ENCODE results near the gene FAM174C.
"Not testable (repeated sequence)": the region's sequence is repeated elsewhere in the genome, so short reads cannot be mapped to it uniquely, and the experiment has no call there.

The FAM174C gene

DNA sequence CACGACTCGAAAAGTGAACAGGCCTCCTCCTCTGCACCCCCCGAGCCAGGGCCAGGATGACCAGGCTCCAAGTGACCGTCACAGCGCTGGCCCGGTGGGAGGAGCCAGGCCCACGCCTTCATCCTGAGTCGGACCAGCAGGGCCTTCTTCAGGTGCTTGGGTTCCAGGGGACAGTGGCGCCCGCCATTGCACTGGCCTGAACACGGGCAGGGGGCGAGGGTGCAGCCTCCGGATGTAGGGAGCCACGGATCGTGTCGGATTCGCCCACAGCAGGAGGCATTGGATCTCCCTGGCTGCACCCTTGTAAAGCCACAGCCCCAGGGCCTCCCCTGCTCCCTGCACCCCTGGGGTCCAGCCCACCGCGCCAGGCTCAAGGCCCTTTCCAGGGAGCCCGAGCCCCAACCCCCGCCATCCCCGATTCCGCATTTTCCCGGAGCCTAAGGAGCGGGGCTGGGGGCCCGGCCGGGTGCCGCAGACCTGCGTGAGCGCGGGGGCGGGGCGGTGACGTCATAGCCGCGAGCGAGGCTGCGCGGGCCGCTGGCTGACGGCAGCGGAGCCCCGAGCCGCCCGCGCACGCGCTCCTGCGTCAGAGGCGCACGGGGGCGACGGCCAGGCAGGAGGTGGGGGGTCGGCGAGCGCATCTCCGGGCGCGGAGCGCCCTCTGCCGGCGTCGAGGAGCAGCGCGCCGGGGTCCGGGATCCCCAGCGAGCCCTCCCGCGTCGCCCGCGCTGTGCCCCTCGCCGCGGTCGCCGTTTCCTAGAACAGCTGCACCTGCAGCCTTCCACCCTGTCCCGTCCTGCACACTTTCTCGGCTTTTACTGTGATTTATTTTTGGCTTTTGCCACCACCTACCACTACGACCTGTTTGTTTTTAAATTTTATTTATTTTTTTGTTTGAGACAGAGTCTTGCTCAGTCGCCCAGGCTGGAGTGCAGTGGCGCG lies 35.3 kb upstream of the FAM174C start:
- Histone ChIP-seq H3K27me3 (ENCODE audit: control insufficient read depth, insufficient read depth, low read length) (peaks cover 5% of the 10 kb centered on the region), H3K36me3 (ENCODE audit: control insufficient read depth, low read depth, low read length) (no peaks in the 10 kb centered on the region), H3K4me1 (ENCODE audit: control insufficient read depth, low read depth, low read length) (peaks cover 10% of the 10 kb centered on the region), H3K9ac (ENCODE audit: low read length) (no peak overlapping the region), H3K4me3 (ENCODE audit: low read length) (peak overlapping the region; percentile 36), H3K9me3 (ENCODE audit: control insufficient read depth, low read depth, low read length) (no peaks in the 10 kb centered on the region), H3K27ac (ENCODE audit: low read length) (no peak overlapping the region)

DNA sequence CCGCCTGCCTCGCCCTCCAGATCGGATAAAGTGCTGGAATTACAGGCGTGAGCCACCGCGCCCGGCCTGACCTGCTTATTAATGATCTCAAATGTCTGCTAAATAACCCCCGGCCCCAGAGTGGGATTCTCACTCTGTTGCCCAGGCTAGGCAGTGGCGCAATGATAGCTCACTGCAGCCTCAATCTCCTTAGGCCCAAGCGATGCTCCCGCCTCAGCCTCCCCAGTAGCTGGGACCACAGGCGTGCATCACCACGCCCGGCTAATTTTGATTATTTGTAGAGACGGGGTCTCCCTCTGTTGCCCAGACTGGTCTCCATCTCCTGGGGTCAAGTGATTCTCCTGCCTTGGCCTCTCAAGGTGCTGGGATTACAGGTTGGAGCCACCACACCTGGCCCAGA lies 34.4 kb upstream of the FAM174C start:
- Histone ChIP-seq H3K4me3 (ENCODE audit: low read length) (peak overlapping the region; percentile 68), H3K9me3 (ENCODE audit: control insufficient read depth, low read depth, low read length) (no peaks in the 10 kb centered on the region), H3K9ac (ENCODE audit: low read length) (no peak overlapping the region), H3K36me3 (ENCODE audit: control insufficient read depth, low read depth, low read length) (no peaks in the 10 kb centered on the region), H3K27ac (ENCODE audit: low read length) (no peak overlapping the region), H3K4me1 (ENCODE audit: control insufficient read depth, low read depth, low read length) (peaks cover 10% of the 10 kb centered on the region), H3K27me3 (ENCODE audit: control insufficient read depth, insufficient read depth, low read length) (peaks cover 5% of the 10 kb centered on the region)

DNA sequence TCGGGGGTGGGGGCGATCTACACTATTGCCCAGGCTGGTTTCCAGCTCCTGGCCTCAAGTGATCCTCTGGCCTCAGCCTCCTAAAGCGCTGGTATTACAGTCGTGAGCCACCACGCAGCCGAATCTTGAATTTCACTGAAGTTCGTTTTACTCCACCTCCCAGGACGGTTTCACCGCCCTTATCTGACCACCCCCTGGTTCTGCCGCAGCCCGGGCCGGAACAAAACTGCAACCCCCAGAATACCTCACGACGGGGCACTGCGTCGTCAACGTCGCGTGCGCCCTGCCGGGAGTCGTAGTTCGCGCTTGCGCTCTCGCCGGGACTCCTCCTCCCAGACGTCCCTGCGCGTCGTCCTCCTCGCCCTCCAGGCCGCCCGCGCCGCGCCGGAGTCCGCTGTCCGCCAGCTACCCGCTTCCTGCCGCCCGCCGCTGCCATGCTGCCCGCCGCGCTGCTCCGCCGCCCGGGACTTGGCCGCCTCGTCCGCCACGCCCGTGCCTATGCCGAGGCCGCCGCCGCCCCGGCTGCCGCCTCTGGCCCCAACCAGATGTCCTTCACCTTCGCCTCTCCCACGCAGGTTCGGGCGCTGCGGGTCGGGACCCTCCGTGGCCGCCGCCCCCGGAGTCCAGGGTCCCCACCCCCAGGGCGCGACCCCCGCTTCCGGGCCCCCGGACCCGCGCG lies 33.8 kb upstream of the FAM174C start, which contains the start of gene ATP5F1D:
ATP5F1D (plus strand) TSS at position 335 of the 679 bp plus-strand sequence; CDS start at position 435, 100 bp downstream.
- Histone ChIP-seq H3K27me3 (ENCODE audit: control insufficient read depth, insufficient read depth, low read length) (peaks cover 5% of the 10 kb centered on the region), H3K36me3 (ENCODE audit: control insufficient read depth, low read depth, low read length) (no peaks in the 10 kb centered on the region), H3K4me3 (ENCODE audit: low read length) (peak within 1 kb of the TSS; percentile 68), H3K27ac (ENCODE audit: low read length) (no peak within 1 kb of the TSS), H3K9ac (ENCODE audit: low read length) (peak within 1 kb of the TSS; percentile 54), H3K4me1 (ENCODE audit: control insufficient read depth, low read depth, low read length) (peaks cover 10% of the 10 kb centered on the region), H3K9me3 (ENCODE audit: control insufficient read depth, low read depth, low read length) (no peaks in the 10 kb centered on the region)

DNA sequence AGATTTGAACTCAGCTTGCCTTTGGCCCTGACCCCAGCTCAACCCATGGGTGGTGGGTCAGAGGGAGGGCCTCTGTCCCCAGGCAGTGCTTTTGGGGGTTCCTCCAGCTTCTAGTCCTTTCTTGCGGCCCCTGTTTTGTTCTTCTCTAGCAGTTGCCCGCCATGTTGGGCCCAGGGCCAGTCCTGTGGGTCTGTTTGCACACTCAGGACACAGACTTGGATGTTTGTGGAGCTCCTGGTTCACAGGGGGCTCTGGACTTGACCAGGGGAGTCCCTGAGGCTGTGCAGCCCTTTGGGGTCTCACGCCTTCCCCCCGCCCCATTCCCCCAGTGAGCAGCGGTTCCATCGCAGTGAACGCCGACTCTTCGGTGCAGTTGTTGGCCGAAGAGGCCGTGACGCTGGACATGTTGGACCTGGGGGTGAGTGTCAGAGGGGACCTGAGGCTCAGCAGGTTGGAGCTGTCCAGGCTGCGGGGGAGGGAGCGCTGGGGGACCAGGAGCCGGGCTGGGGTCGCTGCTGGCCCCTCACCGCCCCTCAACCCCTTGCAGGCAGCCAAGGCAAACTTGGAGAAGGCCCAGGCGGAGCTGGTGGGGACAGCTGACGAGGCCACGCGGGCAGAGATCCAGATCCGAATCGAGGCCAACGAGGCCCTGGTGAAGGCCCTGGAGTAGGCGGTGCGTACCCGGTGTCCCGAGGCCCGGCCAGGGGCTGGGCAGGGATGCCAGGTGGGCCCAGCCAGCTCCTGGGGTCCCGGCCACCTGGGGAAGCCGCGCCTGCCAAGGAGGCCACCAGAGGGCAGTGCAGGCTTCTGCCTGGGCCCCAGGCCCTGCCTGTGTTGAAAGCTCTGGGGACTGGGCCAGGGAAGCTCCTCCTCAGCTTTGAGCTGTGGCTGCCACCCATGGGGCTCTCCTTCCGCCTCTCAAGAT lies 31.3 kb upstream of the FAM174C start:
- peaks cover 6% of the 10 kb centered on the region for H3K4me1 ChIP-seq (ENCODE audit: control insufficient read depth, low read depth, low read length)
- peaks cover 5% of the 10 kb centered on the region for H3K27me3 ChIP-seq (ENCODE audit: control insufficient read depth, insufficient read depth, low read length)
- no peak overlapping the region for H3K27ac ChIP-seq (ENCODE audit: low read length)
- H3K9ac ChIP-seq (ENCODE audit: low read length), result no peak overlapping the region
- no peak overlapping the region for H3K4me3 ChIP-seq (ENCODE audit: low read length)
- H3K36me3 ChIP-seq (ENCODE audit: control insufficient read depth, low read depth, low read length), result no peaks in the 10 kb centered on the region
- no peaks in the 10 kb centered on the region for H3K9me3 ChIP-seq (ENCODE audit: control insufficient read depth, low read depth, low read length)

DNA sequence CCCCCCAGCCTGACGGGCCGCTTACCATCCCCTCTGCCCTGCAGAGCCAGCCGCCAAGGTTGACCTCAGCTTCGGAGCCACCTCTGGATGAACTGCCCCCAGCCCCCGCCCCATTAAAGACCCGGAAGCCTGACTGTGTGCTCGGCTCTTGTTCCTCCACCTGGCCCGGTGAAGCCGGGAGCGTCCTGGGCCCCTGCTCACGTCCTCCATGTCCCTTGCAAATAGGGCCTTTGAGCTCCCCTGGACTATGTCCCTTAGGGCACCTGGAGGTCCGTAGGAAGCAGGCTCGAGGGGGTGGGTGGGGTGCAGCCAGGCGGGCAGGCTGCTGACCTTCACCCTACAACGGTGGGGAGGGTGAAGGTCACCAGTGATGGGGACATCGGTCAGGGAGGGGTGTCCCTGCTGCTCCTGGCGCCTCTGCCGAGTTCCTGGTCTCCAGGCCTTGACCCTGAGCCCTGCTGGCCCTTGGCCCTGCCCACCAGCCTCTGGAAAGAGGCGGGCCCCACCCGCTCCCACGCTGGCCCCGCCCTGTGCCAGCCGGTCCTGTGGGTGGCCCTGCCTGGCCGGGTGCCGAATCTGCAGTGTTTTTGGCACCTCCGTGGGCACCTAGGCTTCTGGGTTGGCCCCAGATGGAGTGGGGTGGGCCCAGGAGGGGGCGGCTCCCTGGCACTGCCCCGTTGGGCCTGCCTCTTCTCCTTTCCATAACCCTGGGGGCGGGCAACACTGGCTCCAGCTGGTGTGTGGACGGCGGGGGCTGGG lies 30.5 kb upstream of the FAM174C start:
- Histone ChIP-seq H3K27me3 (ENCODE audit: control insufficient read depth, insufficient read depth, low read length) (peaks cover 5% of the 10 kb centered on the region), H3K9ac (ENCODE audit: low read length) (no peak overlapping the region), H3K4me1 (ENCODE audit: control insufficient read depth, low read depth, low read length) (peaks cover 6% of the 10 kb centered on the region), H3K27ac (ENCODE audit: low read length) (no peak overlapping the region), H3K4me3 (ENCODE audit: low read length) (no peak overlapping the region), H3K9me3 (ENCODE audit: control insufficient read depth, low read depth, low read length) (no peaks in the 10 kb centered on the region), H3K36me3 (ENCODE audit: control insufficient read depth, low read depth, low read length) (no peaks in the 10 kb centered on the region)

DNA sequence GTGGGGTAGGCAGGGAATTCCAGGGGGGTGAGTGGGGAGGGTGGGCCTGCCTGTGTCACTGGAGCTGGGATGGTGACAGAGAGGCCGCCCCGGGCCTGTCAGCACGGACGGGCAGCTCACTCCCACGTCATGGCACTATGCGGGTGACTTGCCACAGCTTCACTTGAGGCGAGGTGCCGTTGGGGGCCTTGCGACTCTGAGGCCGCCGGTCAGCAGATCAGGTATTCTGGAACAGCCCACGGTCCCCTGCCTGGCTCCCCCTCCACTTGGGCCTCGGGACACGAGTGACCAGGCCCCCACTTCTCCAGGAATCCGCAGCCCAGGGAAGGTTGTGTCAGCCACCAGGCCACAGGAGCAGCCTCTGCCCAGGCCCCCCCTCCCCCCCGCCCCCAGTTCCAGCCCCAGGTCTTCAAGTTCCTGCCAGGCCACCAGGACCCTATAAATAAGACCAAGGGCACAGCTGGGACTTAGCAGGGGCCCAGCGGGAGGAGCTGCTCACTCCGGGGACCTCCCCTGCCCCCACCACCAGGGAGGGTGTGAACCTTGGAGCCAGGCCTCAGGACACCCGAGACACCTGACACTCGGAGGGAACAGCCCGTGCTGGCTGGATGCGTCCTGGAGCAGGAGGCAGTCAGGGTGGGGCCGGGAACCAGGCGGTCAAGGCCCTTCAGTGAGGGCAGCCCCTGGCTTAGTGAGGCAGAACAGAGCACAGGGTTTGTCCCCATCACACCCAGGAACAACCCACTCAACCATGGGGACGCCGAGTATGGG lies 29.7 kb upstream of the FAM174C start:
- H3K9ac ChIP-seq (ENCODE audit: low read length), result no peak overlapping the region

DNA sequence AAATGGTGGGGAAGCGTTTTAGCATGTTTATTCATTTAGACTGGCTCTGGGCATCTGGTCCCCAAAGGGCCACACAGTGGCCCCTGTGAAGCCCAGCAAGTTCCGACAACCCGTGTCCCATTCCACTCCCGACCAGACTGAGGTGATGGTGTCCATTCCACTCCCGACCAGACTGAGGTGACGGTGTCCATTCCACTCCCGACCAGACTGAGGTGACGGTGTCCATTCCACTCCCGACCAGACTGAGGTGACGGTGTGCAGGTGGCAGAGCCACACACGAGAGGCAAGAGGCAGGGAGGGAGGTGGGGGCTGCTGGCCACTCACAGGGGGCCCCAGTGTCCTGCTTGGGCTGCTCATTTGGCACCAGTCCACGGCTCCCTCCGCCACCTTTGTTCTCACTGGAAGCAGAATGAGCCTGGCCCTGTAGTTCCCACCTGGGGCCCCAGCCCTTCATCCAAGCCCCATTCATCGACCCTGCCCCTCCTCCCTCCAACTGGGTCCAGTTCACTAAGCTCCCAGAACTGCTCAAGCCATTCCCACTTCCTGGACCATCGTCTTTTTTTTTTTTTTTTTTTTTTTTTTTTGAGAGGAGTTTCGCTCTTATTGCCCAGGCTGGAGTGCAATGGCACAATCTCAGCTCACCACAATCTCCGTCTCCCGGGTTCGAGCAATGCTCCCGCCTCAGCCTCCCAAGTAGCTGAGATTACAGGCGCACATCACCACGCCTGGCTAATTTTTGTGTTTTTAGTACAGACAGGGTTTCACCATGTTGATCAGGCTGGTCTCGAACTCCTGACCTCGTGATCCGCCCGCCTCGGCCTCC lies 28.9 kb upstream of the FAM174C start:
- not testable (repeated sequence) for H3K9ac ChIP-seq (ENCODE audit: low read length); H3K4me1 ChIP-seq (ENCODE audit: control insufficient read depth, low read depth, low read length); H3K27ac ChIP-seq (ENCODE audit: low read length)

More for the DNA sequence above, 29.7 kb upstream of the FAM174C start:
- Histone ChIP-seq H3K9me3 (ENCODE audit: control insufficient read depth, low read depth, low read length) (no peaks in the 10 kb centered on the region), H3K27me3 (ENCODE audit: control insufficient read depth, insufficient read depth, low read length) (peaks cover 5% of the 10 kb centered on the region), H3K36me3 (ENCODE audit: control insufficient read depth, low read depth, low read length) (no peaks in the 10 kb centered on the region), H3K4me1 (ENCODE audit: control insufficient read depth, low read depth, low read length) (peaks cover 6% of the 10 kb centered on the region), H3K27ac (ENCODE audit: low read length) (no peak overlapping the region), H3K4me3 (ENCODE audit: low read length) (no peak overlapping the region)

DNA sequence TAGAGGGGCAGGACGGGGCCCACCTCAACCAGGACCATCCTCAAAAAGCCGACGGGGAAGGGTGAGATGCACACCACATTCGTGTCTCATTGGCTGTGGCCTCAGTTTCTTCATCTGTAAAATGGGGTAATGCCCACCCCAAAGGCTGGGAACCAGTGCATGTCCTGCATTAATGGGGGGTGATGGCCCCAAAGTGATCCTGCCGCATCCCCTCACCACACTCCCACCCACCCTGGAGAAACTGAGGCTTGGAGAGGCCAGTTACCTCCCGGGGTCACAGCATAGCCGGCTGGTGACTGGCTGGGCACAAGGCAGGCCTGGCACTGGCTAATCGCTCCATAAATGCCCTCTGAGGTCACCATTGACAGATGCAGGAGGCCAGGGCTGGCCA lies 27.6 kb upstream of the FAM174C start:
- no peak overlapping the region for H3K27ac ChIP-seq (ENCODE audit: low read length)
- H3K4me3 ChIP-seq (ENCODE audit: low read length), result peak overlapping the region; percentile 62
- H3K27me3 ChIP-seq (ENCODE audit: control insufficient read depth, insufficient read depth, low read length), result no peaks in the 10 kb centered on the region
- H3K36me3 ChIP-seq (ENCODE audit: control insufficient read depth, low read depth, low read length), result peaks cover 7% of the 10 kb centered on the region
- H3K9me3 ChIP-seq (ENCODE audit: control insufficient read depth, low read depth, low read length), result no peaks in the 10 kb centered on the region
- peaks cover 3% of the 10 kb centered on the region for H3K4me1 ChIP-seq (ENCODE audit: control insufficient read depth, low read depth, low read length)
- H3K9ac ChIP-seq (ENCODE audit: low read length), result peak overlapping the region; percentile 83

More for the DNA sequence above, 28.9 kb upstream of the FAM174C start:
- H3K27me3 ChIP-seq (ENCODE audit: control insufficient read depth, insufficient read depth, low read length); H3K36me3 ChIP-seq (ENCODE audit: control insufficient read depth, low read depth, low read length); H3K9me3 ChIP-seq (ENCODE audit: control insufficient read depth, low read depth, low read length); H3K4me3 ChIP-seq (ENCODE audit: low read length): not testable (repeated sequence)

DNA sequence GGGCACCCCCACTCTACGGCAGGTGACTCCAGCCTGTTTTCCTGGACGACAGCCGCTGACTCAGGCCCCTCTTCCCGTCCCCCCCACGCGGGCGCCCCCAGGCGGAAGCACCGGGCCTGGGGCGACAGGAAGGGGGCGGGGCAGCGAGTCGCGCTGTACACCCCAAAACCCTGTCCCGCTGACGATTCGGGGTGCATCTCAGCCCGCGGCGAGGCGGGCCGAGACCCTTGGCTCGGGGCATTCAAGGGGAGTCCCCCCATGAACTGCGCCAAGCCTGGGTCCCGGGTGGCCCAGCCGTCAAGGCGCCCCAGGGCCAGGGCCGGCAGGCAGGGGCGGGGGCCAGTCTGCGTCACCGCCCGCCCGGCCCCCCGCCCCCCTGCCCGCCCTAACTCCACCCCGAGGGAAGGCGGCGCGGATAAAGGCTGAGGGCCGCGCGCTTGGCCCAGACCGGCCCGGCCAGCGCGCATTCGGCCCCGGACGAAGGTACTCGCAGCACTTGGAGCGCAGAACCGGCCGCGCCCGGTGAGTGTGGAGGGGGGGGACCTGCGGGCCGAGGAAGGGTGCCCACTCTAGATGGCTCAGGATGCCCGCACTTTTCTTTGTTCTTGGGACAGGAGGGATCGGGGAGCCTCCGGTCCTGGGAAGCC lies 27.1 kb upstream of the FAM174C start, which contains the start of gene MIDN:
MIDN (plus strand) TSS at position 445 of the 647 bp plus-strand sequence. CDS start 1,714 bp downstream, outside the sequence.
- Histone ChIP-seq H3K4me3 (ENCODE audit: low read length) (peak within 1 kb of the TSS; percentile 62), H3K36me3 (ENCODE audit: control insufficient read depth, low read depth, low read length) (peaks cover 7% of the 10 kb centered on the region), H3K9ac (ENCODE audit: low read length) (peak within 1 kb of the TSS; percentile 83), H3K9me3 (ENCODE audit: control insufficient read depth, low read depth, low read length) (no peaks in the 10 kb centered on the region), H3K4me1 (ENCODE audit: control insufficient read depth, low read depth, low read length) (peaks cover 3% of the 10 kb centered on the region), H3K27me3 (ENCODE audit: control insufficient read depth, insufficient read depth, low read length) (no peaks in the 10 kb centered on the region), H3K27ac (ENCODE audit: low read length) (peak within 1 kb of the TSS; percentile 47)

All from iPS-18a (cell line).